GM21717 (cell line): Measurements from ENCODE around the gene TBC1D22A.

Source experiments
- ATAC-seq: cut with Tn5 transposase; IDR thresholded peaks from one replicate; pipeline ENCODE4 v1.9.1; 2021; ENCODE audit warnings: mild to moderate bottlenecking, moderate library complexity; ENCODE audit not compliant: unreplicated experiment

Gene TBC1D22A

DNA sequence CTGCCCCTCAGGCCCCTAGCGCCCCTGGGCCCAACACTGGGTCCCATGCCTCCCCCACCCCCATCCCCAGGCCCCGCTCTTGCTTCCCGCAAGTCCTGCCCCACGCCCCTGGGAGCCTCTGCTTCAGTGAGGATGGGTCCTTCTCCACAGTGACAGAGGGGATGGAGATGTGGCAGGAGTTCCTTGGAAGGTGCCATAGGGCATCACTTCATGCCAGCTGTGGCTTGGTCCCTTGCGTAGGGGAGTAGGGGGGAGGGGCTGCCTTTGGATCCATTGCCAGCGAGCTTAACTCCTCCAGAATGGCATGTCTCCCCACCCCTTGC lies 9.5 kb upstream of the TBC1D22A start:
- no peak for ATAC-seq

DNA sequence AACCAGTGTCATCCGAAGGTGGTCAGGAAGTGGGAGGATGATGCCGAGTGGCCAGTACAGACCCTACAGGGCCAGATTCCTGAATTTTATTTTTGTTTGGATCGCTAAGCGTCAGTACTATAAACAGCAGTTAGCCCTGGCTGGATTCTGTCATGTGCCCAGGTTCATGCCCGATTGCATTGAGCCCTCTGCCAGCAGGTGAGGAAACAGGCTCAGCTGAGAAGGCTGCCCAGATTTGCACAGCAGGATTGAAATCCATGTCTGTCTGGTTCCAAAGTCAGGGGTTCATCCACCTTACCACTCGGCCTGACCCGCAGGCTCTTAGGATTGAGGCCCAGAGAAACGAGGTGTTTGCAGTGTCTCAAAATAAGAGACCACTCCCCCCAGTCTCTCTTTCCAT lies 9.1 kb upstream of the TBC1D22A start:
- no peak for ATAC-seq

- ATAC-seq = no peak
Observed at GRCh38 chr22:46753761-46754109, 8.7 kb upstream of the TBC1D22A start.

DNA sequence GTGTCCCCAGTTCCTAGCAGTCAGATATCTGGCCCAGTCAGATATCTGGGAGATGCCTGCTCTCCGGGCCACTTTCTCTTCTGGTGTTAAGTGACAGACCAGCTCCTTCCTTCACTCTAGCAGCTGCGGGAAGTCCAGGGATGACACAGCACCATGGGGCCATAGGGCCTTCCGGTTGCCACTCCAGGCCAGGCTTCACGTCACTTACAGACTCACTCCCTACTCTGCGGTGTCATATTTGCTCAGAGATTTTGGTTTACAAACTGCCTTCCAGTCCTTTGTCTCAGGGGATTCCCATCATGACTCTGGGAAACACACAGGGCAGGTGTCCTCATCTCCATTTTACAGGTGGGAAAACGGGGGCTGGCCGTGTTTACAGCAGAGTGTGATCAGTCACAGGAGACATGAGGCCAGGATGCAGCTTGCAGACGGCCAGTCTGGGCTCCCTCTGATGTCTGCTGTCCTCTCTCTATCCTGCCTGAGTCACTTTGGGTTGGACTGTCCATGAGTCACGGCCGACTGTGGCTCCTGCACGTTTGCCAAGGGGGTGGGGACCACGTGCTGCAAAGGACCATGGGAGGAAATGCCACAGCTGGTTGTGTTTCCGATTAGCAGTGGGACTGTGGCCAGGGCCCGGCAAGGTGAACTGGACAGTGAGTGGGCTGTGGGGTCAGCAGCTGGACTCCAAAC lies 8.2 kb upstream of the TBC1D22A start:
- no peak for ATAC-seq

- no peak for ATAC-seq
Observed at GRCh38 chr22:46754826-46755225, 7.6 kb upstream of the TBC1D22A start.

DNA sequence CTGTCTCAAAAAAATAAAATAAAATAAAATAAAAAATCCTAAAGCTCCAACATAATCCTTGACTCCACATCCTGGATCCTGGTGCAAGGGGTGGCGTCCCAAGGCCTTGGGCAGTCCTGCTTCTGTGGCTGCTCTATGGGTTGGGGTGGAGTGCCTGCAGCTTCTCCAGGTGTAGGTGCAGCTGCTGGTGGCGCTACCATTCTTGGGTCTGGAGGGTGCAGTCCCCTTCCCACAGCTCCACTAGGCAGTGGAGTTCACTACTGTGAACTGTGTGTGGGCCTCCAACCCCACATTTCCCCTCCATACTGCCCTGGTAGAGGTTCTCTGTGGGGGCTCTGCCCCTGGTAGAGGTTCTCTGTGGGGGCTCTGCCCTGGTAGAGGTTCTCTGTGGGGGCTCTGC lies 6.9 kb upstream of the TBC1D22A start:
- ATAC-seq = no peak

DNA sequence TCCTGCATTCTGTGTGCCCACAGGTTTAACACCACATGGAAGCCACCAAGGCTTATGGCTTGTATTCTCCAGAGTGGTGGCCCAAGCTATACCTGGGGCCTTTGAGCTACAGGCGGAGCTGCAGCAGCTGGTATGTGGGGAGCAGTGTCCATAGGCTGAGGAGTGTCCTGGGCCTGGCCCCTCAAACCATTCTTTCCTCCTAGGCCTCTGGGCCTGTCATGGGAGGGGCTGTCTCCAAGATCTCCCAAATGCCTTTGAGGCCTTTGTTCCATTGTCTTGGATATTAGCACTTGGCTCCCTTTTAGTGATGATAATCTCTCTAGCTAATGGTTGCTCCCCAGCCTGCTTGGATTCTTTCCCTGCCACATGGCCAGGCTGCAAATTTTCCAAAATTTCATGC lies 6.4 kb upstream of the TBC1D22A start:
- ATAC-seq = no peak

DNA sequence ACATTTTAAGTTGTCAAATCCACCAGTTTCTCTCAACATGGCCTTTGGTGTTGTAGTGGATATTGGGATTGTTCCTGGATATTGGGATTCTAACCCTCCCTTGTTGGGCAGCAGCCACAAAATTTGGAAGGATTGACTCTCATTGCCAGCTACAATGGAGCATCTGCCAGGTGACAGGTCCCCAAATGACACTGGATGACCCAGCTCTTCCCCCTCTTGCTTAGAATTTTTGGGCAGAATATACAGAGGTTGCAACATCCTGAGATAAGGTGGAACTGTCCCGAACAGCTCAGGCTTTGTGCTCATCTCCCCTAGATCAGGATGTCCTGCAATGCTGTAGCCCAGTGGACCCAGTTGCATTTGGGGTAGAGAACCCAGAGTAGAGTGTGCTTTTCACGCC lies 5.3 kb upstream of the TBC1D22A start:
- no peak for ATAC-seq

- no peak for ATAC-seq
Observed at GRCh38 chr22:46758121-46758520, 4.3 kb upstream of the TBC1D22A start.

GRCh38 chr22:46758867-46759290 lies 3.6 kb upstream of the TBC1D22A start:
- ATAC-seq = no peak

- ATAC-seq = no peak
Observed at GRCh38 chr22:46761017-46761416, 1.4 kb upstream of the TBC1D22A start.

DNA sequence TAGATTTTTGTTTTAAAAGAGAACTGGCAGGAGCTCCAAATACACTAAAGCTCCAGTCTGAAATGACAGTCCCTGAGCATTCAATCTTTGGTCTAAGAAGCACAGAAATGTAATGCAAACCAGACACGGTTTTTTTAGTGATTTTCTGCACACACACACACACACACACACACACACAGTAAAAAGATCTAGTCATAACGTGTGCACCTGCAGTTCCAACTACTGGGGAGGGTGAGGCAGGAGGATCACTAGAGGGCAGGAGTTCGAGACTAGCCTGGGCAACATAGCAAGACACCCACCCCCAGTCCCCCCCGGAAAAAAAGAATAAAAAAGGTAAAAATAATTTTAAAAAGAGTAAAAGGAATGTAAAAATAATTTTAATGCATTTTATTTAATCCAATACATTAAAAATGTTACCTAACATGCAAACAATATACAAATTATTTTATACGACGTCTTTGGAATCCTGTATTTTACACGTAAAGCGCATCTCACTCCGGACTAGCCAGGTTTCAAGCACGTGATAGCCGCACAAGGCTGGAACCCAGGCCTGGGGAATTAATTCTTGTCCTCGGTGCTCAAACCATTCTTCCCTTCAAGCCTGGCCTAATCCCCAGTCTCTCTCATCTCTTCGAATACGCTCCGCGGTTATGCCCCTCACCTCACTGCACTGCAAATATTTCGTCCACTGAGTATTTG lies 762 bp upstream of the TBC1D22A start:
- ATAC-seq = no peak

GRCh38 chr22:46763051-46763705 lies 728 bp downstream of the TBC1D22A start:
- ATAC-seq = no peak

DNA sequence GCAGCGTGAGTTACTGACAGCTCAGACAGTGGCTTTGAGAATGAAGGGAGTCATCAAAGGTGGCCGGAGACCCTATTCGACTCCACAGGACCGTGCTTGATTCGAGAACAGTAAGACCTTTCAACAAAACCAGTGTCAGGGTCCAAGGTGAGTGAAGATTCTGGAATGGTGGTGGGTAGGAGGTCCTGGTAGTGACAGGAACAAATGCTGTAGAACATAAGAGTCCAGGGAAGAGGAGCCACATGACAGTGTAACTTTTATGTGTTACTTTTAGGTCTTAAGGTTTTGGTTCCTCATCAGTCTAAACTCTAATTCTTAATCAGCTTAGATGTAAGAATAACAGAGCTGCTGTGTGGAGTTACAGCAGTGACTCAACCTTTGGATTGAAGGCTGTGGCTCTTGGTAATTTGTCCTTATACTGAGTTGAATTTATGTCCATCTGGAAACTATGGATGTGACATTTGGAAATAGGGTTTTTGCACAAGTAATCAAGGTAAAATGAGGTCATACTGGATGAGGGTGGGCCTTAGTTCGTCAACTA lies 1.8 kb downstream of the TBC1D22A start:
- ATAC-seq = no peak

DNA sequence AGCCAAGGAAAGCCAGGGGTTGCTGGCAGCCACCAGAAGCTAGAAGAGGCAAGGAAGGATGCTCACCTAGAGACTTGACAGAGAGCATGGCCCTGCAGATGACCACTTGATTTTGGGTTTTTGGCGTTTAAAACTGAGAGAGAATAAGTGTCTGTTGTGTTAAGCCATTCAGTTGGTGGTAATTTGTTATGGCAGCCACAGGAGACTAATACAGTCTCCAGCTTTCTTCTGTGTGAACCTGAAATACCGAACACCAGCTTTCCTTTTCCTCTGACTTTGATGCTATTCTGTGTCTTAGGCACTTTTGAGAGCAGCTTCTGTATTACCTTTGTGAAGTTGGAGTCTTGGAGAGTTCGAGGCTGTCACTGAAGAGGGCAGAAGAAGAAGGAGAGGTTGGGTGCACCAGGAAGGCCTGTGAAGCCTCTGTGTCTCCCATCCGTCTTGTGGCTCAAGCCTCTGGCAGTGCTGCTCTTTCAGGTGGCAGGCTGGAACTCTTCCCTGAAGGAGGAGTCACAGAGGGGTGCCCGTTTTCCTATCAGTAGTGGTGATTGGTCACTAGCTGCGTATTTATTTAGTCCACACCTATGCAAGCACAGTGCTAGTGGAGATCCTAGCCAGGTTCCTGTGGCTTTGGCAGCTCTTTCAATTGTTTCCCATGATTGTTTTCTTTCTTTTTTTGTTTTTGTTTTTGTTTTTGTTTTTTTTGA lies 2.5 kb downstream of the TBC1D22A start:
- no peak for ATAC-seq

DNA sequence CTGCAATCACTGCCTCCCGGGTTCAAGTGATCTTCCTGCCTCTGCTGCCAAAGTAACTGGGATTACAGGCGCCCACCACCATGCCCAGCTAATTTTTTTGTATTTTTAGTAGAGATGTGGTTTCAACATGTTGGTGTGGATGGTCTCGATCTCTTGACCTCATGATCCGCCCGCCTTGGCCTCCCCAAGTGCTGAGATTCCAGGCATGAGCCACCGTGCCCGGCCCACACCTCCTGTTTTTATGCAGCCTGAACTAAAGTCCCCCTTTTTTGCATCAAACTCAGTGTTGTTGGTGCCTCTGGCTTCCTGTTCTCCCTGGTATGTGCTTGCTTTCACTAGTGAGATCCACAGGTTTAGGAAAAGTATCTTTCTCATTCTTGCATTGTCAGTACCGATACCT lies 4.2 kb downstream of the TBC1D22A start:
- ATAC-seq = no peak

DNA sequence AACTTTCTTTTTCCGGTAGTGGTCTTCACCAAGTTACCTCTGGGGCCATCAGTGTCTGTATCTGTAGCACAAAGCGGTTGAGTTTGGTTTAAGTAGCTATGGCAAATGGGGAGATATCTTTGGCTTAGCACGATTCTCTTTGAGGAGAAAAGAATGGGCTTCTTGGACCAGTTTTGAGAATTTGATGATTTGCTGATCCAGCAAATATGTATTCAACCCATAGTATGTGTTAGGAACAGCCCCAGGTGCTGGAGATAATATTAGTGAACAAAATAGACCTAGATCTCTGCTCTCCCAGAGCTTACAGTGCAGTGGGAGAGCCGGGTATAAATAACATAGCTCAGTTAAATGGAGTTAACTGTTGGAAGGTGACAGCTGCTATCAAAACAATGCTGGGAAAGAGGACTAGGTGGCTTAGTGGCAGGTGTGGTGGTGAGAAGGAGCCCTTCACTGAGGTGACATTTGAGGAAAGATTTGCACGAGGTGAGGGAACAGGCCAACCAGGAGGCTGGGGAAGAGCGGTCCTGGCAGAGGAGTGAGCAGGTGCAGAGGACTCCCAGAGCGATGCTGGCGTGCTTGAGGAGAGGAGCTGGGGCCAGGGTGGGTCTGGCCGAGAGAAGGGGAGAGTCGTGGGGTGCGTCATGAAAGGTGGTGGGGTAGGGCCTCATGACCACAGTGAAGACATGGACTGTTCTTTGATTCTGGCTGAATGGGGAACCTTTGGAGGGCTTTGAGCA lies 5.0 kb downstream of the TBC1D22A start:
- no peak for ATAC-seq

DNA sequence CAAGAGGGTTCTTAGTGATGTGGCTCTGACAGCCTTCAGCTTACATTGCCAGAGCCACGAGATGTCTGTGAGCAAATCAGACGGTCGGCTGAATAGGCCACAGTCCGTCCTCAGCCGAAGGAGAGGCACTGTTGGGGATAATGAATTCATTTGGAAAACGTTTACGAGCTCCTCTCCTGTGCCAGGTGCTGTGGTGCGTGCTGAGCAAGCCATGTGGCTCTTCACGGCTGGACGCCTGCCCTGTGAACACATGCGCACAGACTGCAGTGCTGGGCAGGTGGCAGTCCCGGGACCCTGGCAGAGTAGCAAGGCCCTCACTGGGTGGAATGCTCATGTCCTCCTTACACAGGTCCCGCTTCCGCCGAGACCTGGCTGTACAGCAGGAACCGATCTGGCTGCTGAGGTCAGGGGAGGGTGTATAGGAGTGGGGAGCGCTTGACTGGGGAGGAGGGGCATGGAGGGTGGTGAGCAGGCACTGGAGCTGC lies 6.8 kb downstream of the TBC1D22A start:
- ATAC-seq = no peak

- ATAC-seq = no peak
Observed at GRCh38 chr22:46769706-46770105, 7.3 kb downstream of the TBC1D22A start.

GRCh38 chr22:46770151-46770641 lies 7.7 kb downstream of the TBC1D22A start:
- no peak for ATAC-seq

DNA sequence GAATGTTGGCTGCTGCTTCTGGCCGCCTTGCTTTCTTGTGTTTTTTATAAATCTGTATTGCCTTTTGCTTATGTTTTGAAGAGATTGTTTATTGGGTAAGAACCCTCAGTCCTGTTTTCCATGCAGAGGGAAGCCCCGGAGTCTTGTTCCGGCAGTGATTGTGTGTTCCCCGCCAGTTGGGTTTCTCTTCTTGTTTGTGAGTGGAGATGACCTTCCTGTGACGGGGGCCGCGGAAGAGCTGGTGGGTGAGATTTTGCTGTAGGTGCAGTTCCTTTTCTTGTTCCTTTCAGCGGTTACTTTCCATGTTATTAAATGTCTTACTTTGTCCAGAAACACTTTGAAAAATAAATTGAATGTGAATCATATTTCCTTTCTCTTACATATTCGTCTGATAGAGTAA lies 8.3 kb downstream of the TBC1D22A start:
- no peak for ATAC-seq
